Liver (tissue), 9 donors: ENCODE results near the gene TAAR8. TPM values are rescaled to one million over a fixed set of nuclear protein-coding genes. Genes with fewer than 3 reads are reported as not detected.

Experiments
- DNase-seq: peaks from one replicate; pipeline ENCODE4 v3.0.0-alpha.2; 2017; ENCODE audit warnings: low spot score
- H3K27ac ChIP-seq, 2 donors: one replicate each; pipeline ENCODE4 v1.7.0; 2013; ENCODE audit warnings: inconsistent platforms in 2 of 2, low read length in 2 of 2, control low read depth in 1 of 2, low read depth in 1 of 2, mild to moderate bottlenecking in 1 of 2
- H3K27me3 ChIP-seq, 4 donors: one replicate each; pipeline versions ENCODE4 v1.6.1 to v1.7.0; 2013; ENCODE audit warnings: low read length in 3 of 4, inconsistent platforms in 1 of 4, mild to moderate bottlenecking in 1 of 4, moderate library complexity in 1 of 4; ENCODE audit not compliant: control insufficient read depth in 4 of 4, insufficient read depth in 4 of 4
- H3K36me3 ChIP-seq, 4 donors: one replicate each; pipeline versions ENCODE4 v1.6.1 to v1.7.0; 2013; ENCODE audit warnings: low read length in 3 of 4, mild to moderate bottlenecking in 3 of 4, low read depth in 1 of 4, moderate library complexity in 1 of 4; ENCODE audit not compliant: control insufficient read depth in 4 of 4, insufficient read depth in 3 of 4
- H3K4me1 ChIP-seq, 4 donors: one replicate each; pipeline versions ENCODE4 v1.6.1 to v1.7.0; 2013; ENCODE audit warnings: low read length in 3 of 4, mild to moderate bottlenecking in 3 of 4, moderate library complexity in 1 of 4; ENCODE audit not compliant: control insufficient read depth in 4 of 4, insufficient read depth in 4 of 4
- H3K4me3 ChIP-seq, 3 donors: one replicate each; pipeline versions ENCODE4 v1.6.1 to v1.7.0; 2013; ENCODE audit warnings: low read length in 3 of 3, control low read depth in 1 of 3, low read depth in 1 of 3, mild to moderate bottlenecking in 1 of 3
- H3K9ac ChIP-seq, 2 donors: one replicate each; pipeline ENCODE4 v1.7.0; 2013; ENCODE audit warnings: low read length in 2 of 2, mild to moderate bottlenecking in 2 of 2, moderate library complexity in 2 of 2, control low read depth in 1 of 2, low read depth in 1 of 2
- H3K9me3 ChIP-seq, 4 donors: one replicate each; pipeline versions ENCODE4 v1.6.1 to v1.7.0; 2013; ENCODE audit warnings: low read length in 3 of 4; ENCODE audit not compliant: control insufficient read depth in 4 of 4
- EGR1 ChIP-seq, 2 donors: IDR thresholded peaks; 2 replicates each; pipeline ENCODE4 v1.6.1; 2016 to 2018; ENCODE audit warnings: antibody characterized with exemption in 2 of 2, low read depth in 2 of 2
- FOXA1 ChIP-seq: IDR thresholded peaks from 2 replicates; pipeline ENCODE4 v1.6.1; 2016; ENCODE audit warnings: antibody characterized with exemption
- FOXA2 ChIP-seq: IDR thresholded peaks from 2 replicates; pipeline ENCODE4 v1.6.1; 2016; ENCODE audit warnings: antibody characterized with exemption
- GABPA ChIP-seq, 2 donors: IDR thresholded peaks in 1 of 2; conservative IDR thresholded peaks in 1 of 2; 2 replicates each; pipeline ENCODE4 v1.6.1; 2016; ENCODE audit warnings: antibody characterized with exemption in 2 of 2, mild to moderate bottlenecking in 1 of 2, moderate library complexity in 1 of 2
- HNF4A ChIP-seq, 2 donors: conservative IDR thresholded peaks; 2 replicates each; pipeline ENCODE4 v1.6.1; 2016; ENCODE audit warnings: antibody characterized with exemption in 2 of 2, mild to moderate bottlenecking in 2 of 2
- HNF4G ChIP-seq: IDR thresholded peaks from 2 replicates; pipeline ENCODE4 v1.6.1; 2016; ENCODE audit warnings: antibody characterized with exemption
- RAD21 ChIP-seq, 2 donors: IDR thresholded peaks; 2 replicates each; pipeline ENCODE4 v1.6.1; 2016; ENCODE audit warnings: antibody characterized with exemption in 2 of 2, mild to moderate bottlenecking in 2 of 2
- SP1 ChIP-seq: IDR thresholded peaks from 2 replicates; pipeline ENCODE4 v1.6.1; 2018; ENCODE audit warnings: antibody characterized with exemption, mild to moderate bottlenecking
- TAF1 ChIP-seq: conservative IDR thresholded peaks from 2 replicates; pipeline ENCODE4 v1.6.1; 2016; ENCODE audit warnings: antibody characterized with exemption, mild to moderate bottlenecking
- WGBS: extraction: QIAGEN DNeasy Blood & Tissue Kit; methylation state at CpG from one replicate; pipeline ENCODE4 v1.1.7; 2013; 5-methylcytosine and 5-hydroxymethylcytosine counted together
- polyA plus RNA-seq, 2 donors: library from polyadenylated mRNA; stranded (reverse) in 1 of 2; unstranded in 1 of 2; fragments of 200-250 nt in 1 of 2; fragments of >200 nt in 1 of 2; fragmentation: Nextera tagmentation in 1 of 2; extraction: Ambion mirVana in 1 of 2; gene quantifications; one replicate each; pipeline versions ENCODE4 v1.2.1 to v1.2.3, GENCODE V29; 2013 to 2015
- total RNA-seq, 2 donors: library from RNA; depleted of rRNA; stranded (reverse); fragments of >200 nt; gene quantifications; one replicate each; pipeline ENCODE4 v1.2.3, GENCODE V29; 2014
- TF ChIP-seq, protein P1 (sequence below): IDR thresholded peaks from 2 replicates; pipeline ENCODE4 v1.6.1; 2016; ENCODE audit warnings: antibody characterized with exemption
- TF ChIP-seq, protein P2 (sequence below): IDR thresholded peaks from 2 replicates; pipeline ENCODE4 v1.6.1; 2016; ENCODE audit warnings: antibody characterized with exemption, mild to moderate bottlenecking
- TF ChIP-seq, protein P3 (sequence below): IDR thresholded peaks from 2 replicates; pipeline ENCODE4 v1.6.1; 2016; ENCODE audit warnings: antibody characterized with exemption
- TF ChIP-seq, protein P4 (sequence below): fragments of 150-350 bp; IDR thresholded peaks from 2 replicates; pipeline ENCODE4 v1.5.1; 2017; ENCODE audit warnings: improper control_type of control experiment, low read depth, low read length; ENCODE audit not compliant: missing input control
- donor health status: healthy.
- donor health status: healthy.
- donor health status: healthy.
- donor health status: healthy.
- donor health status: healthy.

Gene TAAR8
- total and polyA plus RNA-seq, 4 donors: not detected

DNA sequence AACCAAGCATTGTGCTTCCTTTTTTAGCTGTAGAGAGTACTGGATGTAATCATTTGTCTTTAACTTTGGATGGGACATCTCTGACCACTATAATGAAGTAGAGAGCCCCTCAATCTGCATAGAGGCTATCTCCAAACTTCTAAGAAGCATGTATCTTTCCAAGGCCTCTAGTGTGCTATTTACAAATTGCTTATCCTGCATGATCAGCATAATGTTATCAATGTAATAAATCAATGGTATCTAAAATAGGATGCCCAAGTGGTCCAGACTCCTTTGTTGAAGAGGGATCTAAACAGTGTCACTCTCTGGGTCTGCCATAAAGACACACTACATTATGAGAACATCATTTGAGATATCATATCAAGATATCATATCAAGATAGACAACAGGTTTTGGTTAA is 7.6 kb upstream of the TAAR8 start:
- H3K9ac ChIP-seq: no peak overlapping the region
- DNase-seq: no peak
- no peaks in the 10 kb centered on the region for H3K4me1 ChIP-seq
- no peak overlapping the region for H3K4me3 ChIP-seq
- H3K9me3 ChIP-seq: no peaks in the 10 kb centered on the region
- H3K27ac ChIP-seq: no peak overlapping the region
- TF ChIP-seq, protein P1, sequence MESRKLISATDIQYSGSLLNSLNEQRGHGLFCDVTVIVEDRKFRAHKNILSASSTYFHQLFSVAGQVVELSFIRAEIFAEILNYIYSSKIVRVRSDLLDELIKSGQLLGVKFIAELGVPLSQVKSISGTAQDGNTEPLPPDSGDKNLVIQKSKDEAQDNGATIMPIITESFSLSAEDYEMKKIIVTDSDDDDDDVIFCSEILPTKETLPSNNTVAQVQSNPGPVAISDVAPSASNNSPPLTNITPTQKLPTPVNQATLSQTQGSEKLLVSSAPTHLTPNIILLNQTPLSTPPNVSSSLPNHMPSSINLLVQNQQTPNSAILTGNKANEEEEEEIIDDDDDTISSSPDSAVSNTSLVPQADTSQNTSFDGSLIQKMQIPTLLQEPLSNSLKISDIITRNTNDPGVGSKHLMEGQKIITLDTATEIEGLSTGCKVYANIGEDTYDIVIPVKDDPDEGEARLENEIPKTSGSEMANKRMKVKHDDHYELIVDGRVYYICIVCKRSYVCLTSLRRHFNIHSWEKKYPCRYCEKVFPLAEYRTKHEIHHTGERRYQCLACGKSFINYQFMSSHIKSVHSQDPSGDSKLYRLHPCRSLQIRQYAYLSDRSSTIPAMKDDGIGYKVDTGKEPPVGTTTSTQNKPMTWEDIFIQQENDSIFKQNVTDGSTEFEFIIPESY: no peak
- TF ChIP-seq FOXA1: no peak
- TF ChIP-seq, protein P2, sequence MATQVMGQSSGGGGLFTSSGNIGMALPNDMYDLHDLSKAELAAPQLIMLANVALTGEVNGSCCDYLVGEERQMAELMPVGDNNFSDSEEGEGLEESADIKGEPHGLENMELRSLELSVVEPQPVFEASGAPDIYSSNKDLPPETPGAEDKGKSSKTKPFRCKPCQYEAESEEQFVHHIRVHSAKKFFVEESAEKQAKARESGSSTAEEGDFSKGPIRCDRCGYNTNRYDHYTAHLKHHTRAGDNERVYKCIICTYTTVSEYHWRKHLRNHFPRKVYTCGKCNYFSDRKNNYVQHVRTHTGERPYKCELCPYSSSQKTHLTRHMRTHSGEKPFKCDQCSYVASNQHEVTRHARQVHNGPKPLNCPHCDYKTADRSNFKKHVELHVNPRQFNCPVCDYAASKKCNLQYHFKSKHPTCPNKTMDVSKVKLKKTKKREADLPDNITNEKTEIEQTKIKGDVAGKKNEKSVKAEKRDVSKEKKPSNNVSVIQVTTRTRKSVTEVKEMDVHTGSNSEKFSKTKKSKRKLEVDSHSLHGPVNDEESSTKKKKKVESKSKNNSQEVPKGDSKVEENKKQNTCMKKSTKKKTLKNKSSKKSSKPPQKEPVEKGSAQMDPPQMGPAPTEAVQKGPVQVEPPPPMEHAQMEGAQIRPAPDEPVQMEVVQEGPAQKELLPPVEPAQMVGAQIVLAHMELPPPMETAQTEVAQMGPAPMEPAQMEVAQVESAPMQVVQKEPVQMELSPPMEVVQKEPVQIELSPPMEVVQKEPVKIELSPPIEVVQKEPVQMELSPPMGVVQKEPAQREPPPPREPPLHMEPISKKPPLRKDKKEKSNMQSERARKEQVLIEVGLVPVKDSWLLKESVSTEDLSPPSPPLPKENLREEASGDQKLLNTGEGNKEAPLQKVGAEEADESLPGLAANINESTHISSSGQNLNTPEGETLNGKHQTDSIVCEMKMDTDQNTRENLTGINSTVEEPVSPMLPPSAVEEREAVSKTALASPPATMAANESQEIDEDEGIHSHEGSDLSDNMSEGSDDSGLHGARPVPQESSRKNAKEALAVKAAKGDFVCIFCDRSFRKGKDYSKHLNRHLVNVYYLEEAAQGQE: no peak
- no peak for TF ChIP-seq HNF4A (conservative IDR thresholded peaks at IDR 0.05)
- TF ChIP-seq, protein P3, sequence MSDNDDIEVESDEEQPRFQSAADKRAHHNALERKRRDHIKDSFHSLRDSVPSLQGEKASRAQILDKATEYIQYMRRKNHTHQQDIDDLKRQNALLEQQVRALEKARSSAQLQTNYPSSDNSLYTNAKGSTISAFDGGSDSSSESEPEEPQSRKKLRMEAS: no peak
- TF ChIP-seq EGR1 (IDR thresholded peaks at IDR 0.05; ENCODE audit: low read depth in 2 of 2): no peak
- TF ChIP-seq TAF1: no peak
- no peak for TF ChIP-seq HNF4G
- no peak for TF ChIP-seq SP1
- TF ChIP-seq, protein P4, sequence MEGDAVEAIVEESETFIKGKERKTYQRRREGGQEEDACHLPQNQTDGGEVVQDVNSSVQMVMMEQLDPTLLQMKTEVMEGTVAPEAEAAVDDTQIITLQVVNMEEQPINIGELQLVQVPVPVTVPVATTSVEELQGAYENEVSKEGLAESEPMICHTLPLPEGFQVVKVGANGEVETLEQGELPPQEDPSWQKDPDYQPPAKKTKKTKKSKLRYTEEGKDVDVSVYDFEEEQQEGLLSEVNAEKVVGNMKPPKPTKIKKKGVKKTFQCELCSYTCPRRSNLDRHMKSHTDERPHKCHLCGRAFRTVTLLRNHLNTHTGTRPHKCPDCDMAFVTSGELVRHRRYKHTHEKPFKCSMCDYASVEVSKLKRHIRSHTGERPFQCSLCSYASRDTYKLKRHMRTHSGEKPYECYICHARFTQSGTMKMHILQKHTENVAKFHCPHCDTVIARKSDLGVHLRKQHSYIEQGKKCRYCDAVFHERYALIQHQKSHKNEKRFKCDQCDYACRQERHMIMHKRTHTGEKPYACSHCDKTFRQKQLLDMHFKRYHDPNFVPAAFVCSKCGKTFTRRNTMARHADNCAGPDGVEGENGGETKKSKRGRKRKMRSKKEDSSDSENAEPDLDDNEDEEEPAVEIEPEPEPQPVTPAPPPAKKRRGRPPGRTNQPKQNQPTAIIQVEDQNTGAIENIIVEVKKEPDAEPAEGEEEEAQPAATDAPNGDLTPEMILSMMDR: no peak
- H3K27me3 ChIP-seq: no peaks in the 10 kb centered on the region
- no peaks in the 10 kb centered on the region for H3K36me3 ChIP-seq

DNA sequence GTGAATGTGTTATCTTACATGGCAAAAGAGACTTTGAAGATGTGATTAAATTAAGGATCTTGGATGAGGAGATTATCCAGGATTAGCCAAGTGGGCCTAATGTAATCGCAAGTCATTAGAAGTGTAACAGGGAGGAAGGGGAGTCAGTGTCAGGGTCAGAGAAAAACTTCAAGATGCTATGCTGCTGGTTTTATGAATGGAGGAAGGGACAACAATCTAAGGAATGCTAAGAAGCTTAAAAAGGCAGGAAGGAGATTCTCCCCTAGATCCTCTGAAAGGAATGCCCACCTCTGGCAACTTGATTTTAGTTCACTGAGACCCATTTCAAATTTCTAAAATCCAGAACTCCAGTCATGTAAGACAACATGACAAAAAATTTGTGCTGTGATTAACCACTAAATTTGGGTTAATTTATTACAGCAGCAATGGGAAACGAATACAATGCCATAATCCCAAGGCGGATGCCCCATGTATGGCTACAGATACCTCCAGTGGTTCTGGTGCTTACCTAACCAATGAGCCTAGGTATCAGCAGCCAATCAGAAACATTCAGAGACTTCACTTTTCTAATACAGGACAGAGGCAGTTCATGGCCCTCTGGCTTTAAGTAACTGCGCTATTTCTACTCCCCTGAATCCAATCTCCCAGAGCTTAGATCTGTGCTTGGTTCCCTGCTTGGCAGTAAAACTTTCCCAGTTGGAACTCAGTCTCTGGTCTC is 3.6 kb upstream of the TAAR8 start:
- Histone ChIP-seq H3K36me3 (no peaks in the 10 kb centered on the region), H3K27ac (no peak overlapping the region), H3K4me1 (no peaks in the 10 kb centered on the region), H3K9ac (no peak overlapping the region), H3K4me3 (no peak overlapping the region), H3K27me3 (no peaks in the 10 kb centered on the region), H3K9me3 (no peaks in the 10 kb centered on the region)
- TF ChIP-seq FOXA2 (no peak), RAD21 (IDR thresholded peaks at IDR 0.05) (no peak), TAF1 (no peak), GABPA (IDR thresholded peaks at IDR 0.05 in 1 of 2, conservative IDR thresholded peaks at IDR 0.05 in 1 of 2) (no peak)
- no peak for DNase-seq
- WGBS: 92% methylated on average over 4 of the region's 4 CpGs
